MM.1S (cell line): Measurements from ENCODE around the gene DPP10.

Source experiments
- DNase-seq: peaks from one replicate; pipeline ENCODE4 v3.0.0-alpha.2; 2015
- H2AFZ ChIP-seq: fragments of 300-600 bp; sonication (generic); 2 replicates; pipeline ENCODE4 v1.6.0; 2016; ENCODE audit warnings: antibody characterized with exemption, low read length
- H3F3A ChIP-seq: fragments of 300-600 bp; sonication (generic); 2 replicates; pipeline ENCODE4 v1.6.1; 2016; ENCODE audit warnings: mild to moderate bottlenecking, antibody characterized with exemption, low read length, moderate library complexity, mixed read lengths; ENCODE audit not compliant: insufficient read depth
- H3K27ac ChIP-seq: fragments of 300-600 bp; sonication (generic); 2 replicates; pipeline ENCODE4 v1.5.1; 2016; ENCODE audit warnings: mild to moderate bottlenecking, low read length
- H3K27me3 ChIP-seq: fragments of 300-600 bp; sonication (generic); replicated peaks from 2 replicates; pipeline ENCODE4 v1.6.0; 2016; ENCODE audit warnings: low read length; ENCODE audit not compliant: insufficient read depth
- H3K36me3 ChIP-seq: fragments of 300-600 bp; sonication (generic); replicated peaks from 2 replicates; pipeline ENCODE4 v1.6.1; 2016; ENCODE audit warnings: mild to moderate bottlenecking, low read length, mixed read lengths; ENCODE audit not compliant: insufficient read depth
- H3K4me1 ChIP-seq: fragments of 300-600 bp; sonication (generic); 2 replicates; pipeline ENCODE4 v1.6.1; 2016; ENCODE audit warnings: low read length, mixed read lengths
- H3K4me2 ChIP-seq: fragments of 300-600 bp; sonication (generic); 2 replicates; pipeline ENCODE4 v1.6.0; 2016; ENCODE audit warnings: low read depth, low read length
- H3K4me3 ChIP-seq: fragments of 300-600 bp; sonication (generic); 2 replicates; pipeline ENCODE4 v1.5.1; 2016; ENCODE audit warnings: low read length, mixed read lengths
- H3K79me2 ChIP-seq: fragments of 300-600 bp; sonication (generic); 2 replicates; pipeline ENCODE4 v1.6.1; 2016; ENCODE audit warnings: mixed run types, low read length, mixed read lengths
- H3K9ac ChIP-seq: fragments of 300-600 bp; sonication (generic); 2 replicates; pipeline ENCODE4 v1.6.1; 2016; ENCODE audit warnings: low read length, mixed read lengths
- H3K9me2 ChIP-seq: fragments of 300-600 bp; sonication (generic); replicated peaks from 2 replicates; pipeline ENCODE4 v1.6.1; 2016; ENCODE audit warnings: mild to moderate bottlenecking, low read length, mixed read lengths; ENCODE audit not compliant: insufficient read depth
- H3K9me3 ChIP-seq: fragments of 300-600 bp; sonication (generic); replicated peaks from 2 replicates; pipeline ENCODE4 v1.6.1; 2016; ENCODE audit warnings: mild to moderate bottlenecking, low read length, mixed read lengths; ENCODE audit not compliant: insufficient read depth
- H4K20me1 ChIP-seq: fragments of 300-600 bp; sonication (generic); 2 replicates; pipeline ENCODE4 v1.6.1; 2016; ENCODE audit warnings: mild to moderate bottlenecking, low read length, moderate library complexity, mixed read lengths; ENCODE audit not compliant: insufficient read depth
- CTCF ChIP-seq: fragments of 300-600 bp; sonication (generic); IDR thresholded peaks from 2 replicates; pipeline ENCODE4 v1.5.1; 2016; ENCODE audit warnings: antibody characterized with exemption, low read length, mixed read lengths
- EZH2 ChIP-seq: fragments of 300-600 bp; sonication (generic); optimal IDR thresholded peaks from 2 replicates; pipeline ENCODE3; 2017; ENCODE audit warnings: low read depth, mild to moderate bottlenecking, antibody characterized with exemption, low read length, mixed read lengths
- EZH2phosphoT487 ChIP-seq: fragments of 300-600 bp; sonication (generic); IDR thresholded peaks from 2 replicates; pipeline ENCODE4 v1.6.1; 2018; ENCODE audit warnings: antibody characterized with exemption, low read length

Gene DPP10

GRCh38 chr2:115652652-115653051 lies 1210.2 kb downstream of the DPP10 start:
- H3K9ac ChIP-seq: no peak overlapping the region
- no peaks in the 10 kb centered on the region for H3K36me3 ChIP-seq
- no peak overlapping the region for H3K4me2 ChIP-seq
- H3F3A ChIP-seq: no peaks in the 10 kb centered on the region
- H3K4me3 ChIP-seq: no peak overlapping the region
- H3K4me1 ChIP-seq: no peaks in the 10 kb centered on the region
- no peaks in the 10 kb centered on the region for H3K9me3 ChIP-seq
- no peak for TF ChIP-seq EZH2phosphoT487
- no peak for TF ChIP-seq CTCF
- TF ChIP-seq EZH2: no peak
- no peak overlapping the region for H2AFZ ChIP-seq
- H3K27me3 ChIP-seq: no peaks in the 10 kb centered on the region
- no peak for DNase-seq
- H3K9me2 ChIP-seq: no peaks in the 10 kb centered on the region
- no peaks in the 10 kb centered on the region for H3K79me2 ChIP-seq
- H4K20me1 ChIP-seq: no peaks in the 10 kb centered on the region
- H3K27ac ChIP-seq: no peak overlapping the region

- no peak for DNase-seq
- H2AFZ ChIP-seq: no peak overlapping the region
- H3K4me2 ChIP-seq: no peak overlapping the region
- no peaks in the 10 kb centered on the region for H3F3A ChIP-seq
- H3K9me2 ChIP-seq: no peaks in the 10 kb centered on the region
- TF ChIP-seq EZH2 (no peak), EZH2phosphoT487 (no peak), CTCF (no peak)
- H3K27me3 ChIP-seq: no peaks in the 10 kb centered on the region
- no peak overlapping the region for H3K9ac ChIP-seq
- H3K36me3 ChIP-seq: no peaks in the 10 kb centered on the region
- no peaks in the 10 kb centered on the region for H3K79me2 ChIP-seq
- H3K27ac ChIP-seq: no peak overlapping the region
- no peaks in the 10 kb centered on the region for H3K4me1 ChIP-seq
- H3K9me3 ChIP-seq: no peaks in the 10 kb centered on the region
- H4K20me1 ChIP-seq: no peaks in the 10 kb centered on the region
- no peak overlapping the region for H3K4me3 ChIP-seq
Observed at GRCh38 chr2:115654362-115654761, 1211.9 kb downstream of the DPP10 start.

GRCh38 chr2:115678129-115678528 lies 1235.7 kb downstream of the DPP10 start:
- no peak for DNase-seq
- Histone ChIP-seq H3K4me2 (no peak overlapping the region), H3K36me3 (no peaks in the 10 kb centered on the region), H3K27me3 (no peaks in the 10 kb centered on the region), H3K79me2 (no peaks in the 10 kb centered on the region), H2AFZ (no peak overlapping the region), H3K9me2 (no peaks in the 10 kb centered on the region), H3F3A (no peaks in the 10 kb centered on the region), H3K9me3 (no peaks in the 10 kb centered on the region), H3K9ac (no peak overlapping the region), H3K4me1 (no peaks in the 10 kb centered on the region), H4K20me1 (no peaks in the 10 kb centered on the region), H3K4me3 (no peak overlapping the region), H3K27ac (no peak overlapping the region)
- TF ChIP-seq CTCF (no peak), EZH2 (no peak), EZH2phosphoT487 (no peak)
